Epithelial cell of esophagus (primary cell): ENCODE measurements around the gene KCNJ16.

ENCODE experiments used
- DNase-seq: peaks from one replicate; pipeline ENCODE4 v3.0.0; 2010; ENCODE audit warnings: low read depth
- H3K4me3 ChIP-seq: 2 replicates; pipeline ENCODE4 v1.5.1; 2011; ENCODE audit warnings: mild to moderate bottlenecking, low read length, control low read depth
- TF ChIP-seq, protein P1 (sequence below): IDR thresholded peaks from 2 replicates; pipeline ENCODE4 v1.5.1; 2011; ENCODE audit warnings: low read depth, mild to moderate bottlenecking, low read length, control low read depth, inconsistent platforms; ENCODE audit not compliant: insufficient read depth; ENCODE audit errors: missing control alignments

The KCNJ16 gene

DNA sequence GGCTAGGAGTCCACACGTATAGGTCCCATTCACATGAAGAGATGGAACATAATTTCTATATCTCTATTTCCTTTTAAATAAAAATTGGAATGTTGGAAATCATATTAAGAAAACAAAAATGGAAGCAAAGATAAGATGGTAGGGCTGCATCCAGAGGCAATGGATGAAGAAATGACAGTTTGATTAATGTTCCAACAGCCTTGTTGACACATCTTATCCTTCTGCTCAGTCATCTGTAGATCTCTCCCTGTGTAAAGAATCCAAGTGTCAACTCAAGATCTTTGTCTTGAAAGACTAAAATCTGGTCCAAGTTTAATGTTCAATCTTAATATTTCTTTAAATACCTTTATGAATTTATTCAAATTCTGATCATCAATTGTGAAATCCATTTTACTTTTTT, 86.5 kb downstream of the KCNJ16 start:
- TF ChIP-seq, protein P1, sequence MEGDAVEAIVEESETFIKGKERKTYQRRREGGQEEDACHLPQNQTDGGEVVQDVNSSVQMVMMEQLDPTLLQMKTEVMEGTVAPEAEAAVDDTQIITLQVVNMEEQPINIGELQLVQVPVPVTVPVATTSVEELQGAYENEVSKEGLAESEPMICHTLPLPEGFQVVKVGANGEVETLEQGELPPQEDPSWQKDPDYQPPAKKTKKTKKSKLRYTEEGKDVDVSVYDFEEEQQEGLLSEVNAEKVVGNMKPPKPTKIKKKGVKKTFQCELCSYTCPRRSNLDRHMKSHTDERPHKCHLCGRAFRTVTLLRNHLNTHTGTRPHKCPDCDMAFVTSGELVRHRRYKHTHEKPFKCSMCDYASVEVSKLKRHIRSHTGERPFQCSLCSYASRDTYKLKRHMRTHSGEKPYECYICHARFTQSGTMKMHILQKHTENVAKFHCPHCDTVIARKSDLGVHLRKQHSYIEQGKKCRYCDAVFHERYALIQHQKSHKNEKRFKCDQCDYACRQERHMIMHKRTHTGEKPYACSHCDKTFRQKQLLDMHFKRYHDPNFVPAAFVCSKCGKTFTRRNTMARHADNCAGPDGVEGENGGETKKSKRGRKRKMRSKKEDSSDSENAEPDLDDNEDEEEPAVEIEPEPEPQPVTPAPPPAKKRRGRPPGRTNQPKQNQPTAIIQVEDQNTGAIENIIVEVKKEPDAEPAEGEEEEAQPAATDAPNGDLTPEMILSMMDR: no peak
- no peak overlapping the region for H3K4me3 ChIP-seq
- no peak for DNase-seq

DNA sequence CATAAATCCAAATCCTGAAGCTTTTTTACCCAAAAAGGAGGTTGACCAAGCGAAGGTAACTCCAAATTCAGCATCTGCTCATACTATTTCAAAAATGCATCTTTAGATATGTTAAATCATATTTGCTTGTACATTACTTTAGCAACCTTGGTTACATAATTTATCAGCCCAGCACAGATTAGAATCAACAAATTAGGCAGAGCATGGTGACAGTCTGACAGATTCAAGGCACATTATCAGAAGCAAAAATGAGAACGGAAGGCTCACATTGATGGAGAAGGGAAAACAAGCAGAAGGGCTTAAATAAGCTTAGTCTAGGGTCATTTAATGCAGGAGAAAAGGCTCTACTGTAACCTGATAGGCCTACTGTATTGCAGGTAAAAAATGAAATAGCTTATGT, 90.4 kb downstream of the KCNJ16 start:
- TF ChIP-seq, protein P1: no peak
- no peak for DNase-seq
- no peak overlapping the region for H3K4me3 ChIP-seq

DNA sequence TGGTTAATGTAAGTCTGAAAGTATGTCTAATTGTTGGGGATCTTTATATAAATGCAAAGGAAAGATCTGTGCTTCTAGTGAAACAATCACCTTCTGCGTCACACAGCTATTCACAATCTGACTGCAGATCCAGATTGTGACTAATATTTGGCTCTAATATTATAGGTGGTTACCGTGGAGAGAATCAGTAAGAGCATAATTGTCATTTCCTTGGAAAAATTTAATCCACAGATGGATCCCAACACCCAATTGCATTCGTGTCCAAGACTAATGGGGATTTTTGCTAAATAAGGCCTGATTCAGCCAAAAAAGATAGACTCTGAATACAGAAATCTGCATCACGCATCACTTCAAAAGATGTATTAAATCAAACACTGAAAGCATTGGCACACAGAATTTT, 91.6 kb downstream of the KCNJ16 start:
- H3K4me3 ChIP-seq: no peak overlapping the region
- DNase-seq: no peak
- TF ChIP-seq, protein P1: no peak

DNA sequence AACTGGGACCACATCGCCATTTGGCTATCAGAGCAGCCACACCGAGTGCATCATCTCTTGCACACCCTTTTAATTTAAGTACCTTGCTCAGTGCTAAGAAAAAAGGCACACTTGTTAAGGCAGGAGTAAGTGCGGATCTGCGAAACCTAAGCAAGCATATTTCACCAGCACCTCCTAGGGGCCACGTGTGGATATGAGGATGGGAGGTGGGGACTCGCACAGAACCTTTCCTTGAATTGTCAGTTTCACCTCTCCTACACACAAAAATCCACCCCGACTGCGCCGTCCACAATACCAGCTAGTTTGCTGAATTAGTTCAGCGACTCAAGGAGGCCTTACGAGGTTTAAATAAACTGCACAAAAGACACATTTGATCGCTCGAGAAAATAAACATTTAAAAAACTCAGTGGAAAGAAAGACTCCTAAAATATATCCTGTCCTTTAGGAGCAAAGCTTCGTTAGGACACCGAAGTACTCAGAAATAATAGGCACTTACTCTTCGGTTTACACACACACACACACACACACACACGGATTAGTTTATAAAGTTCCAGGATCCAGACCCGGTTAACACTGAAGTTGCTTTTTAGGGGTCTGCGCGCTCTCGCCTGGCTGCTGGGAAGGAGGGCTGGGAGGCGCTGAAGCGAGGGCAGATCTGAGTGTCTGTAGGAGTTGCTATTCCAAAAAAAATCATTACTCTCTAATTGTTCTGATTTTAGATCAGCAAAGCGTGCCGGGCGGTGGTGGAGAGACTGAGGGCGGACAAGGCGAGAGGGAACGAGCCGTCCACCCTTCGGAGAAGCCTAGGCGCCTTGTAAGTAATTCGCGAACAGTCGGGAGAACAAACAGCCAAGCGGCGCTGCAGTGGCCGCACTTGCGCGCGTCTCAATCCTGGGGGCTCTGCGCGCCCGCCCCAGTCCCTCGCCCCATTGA, 93.3 kb downstream of the KCNJ16 start:
- TF ChIP-seq, protein P1: peak; percentile 91
- H3K4me3 ChIP-seq: peak overlapping the region; percentile 56
- peak; percentile 82 for DNase-seq

DNA sequence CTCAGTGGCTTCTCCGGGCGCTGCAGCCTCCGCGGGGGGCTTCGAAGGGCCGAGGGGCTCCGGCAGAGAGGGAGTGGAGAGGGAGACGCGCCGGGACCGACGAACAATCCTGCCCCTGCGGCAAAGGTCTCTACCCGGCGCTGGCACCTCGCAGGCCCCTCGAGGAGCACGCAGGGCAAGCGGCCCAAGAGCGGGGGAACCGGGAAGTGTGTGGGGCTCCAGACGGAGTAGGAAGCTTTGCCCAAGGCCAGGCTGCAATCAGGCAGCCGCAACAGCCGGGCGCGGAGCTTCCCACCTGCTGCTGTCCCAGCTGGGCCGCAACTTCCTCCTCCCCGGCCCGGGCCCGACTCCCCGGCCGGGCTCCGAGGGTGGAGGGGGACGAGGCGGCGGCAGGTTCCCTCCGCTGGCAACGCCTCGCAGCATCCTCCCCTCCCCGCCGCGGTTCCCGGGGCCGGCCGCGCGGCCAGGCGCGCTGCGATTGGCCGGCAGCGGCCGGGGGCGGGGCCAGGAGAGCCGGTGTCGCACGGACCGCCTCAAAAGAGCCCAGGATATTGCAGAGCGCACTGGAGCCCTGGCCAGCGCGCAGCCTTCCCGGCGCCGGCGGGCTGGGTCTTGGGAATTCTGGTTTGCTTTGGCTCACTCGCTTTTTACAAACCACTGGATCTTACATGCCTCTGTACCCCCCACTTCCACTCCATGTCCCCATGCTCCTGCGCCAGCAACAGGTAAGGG, 94.1 kb downstream of the KCNJ16 start, which contains the start of gene KCNJ2:
KCNJ2 (plus strand) TSS at position 556 of the 732 bp plus-strand sequence. CDS start 5,508 bp downstream, outside the sequence.
- peak within 1 kb of the TSS; percentile 57 for H3K4me3 ChIP-seq
- DNase-seq: peak; percentile 83
- TF ChIP-seq, protein P1: no peak

DNA sequence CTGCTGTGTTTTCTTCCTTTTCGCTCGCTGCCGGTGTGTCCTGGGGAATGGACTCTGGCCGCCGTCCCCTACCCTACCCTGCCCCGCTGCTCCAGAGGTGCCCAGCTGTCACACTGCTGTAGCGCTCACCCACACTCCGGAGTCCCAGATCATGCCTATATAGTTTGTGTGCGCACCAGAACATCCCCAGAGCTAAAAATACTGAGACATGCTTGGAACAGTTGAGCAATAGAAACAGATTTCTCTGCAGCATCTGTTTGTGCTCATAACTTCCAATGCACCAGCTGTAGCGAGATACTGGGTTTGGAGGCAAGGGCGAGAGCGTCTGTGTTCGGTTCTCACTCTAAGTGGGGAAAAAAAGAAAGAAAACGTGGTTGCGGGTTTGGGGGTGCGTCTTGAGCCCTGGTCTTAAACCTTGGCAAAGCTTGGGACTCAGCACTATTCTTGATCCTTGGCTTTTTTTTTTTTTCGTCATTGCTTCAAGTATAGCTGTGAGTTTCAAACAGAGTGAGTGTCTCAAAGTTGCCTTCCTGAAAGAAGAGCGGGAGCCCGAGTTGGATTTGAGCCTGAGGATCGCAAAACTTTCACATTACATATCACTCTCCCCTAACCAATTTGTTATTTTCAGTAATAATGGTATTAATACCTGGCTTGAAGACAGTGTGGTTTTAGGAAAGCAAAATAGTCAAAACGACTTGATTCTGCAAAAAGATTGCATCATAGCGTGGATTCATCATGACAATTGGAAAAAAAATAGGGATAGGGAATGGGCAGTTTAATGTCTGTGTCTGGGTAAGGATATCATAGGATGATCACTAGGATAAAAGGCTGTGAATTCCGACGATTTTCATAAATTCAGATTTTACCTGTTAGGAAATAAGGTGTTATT, 94.9 kb downstream of the KCNJ16 start:
- peak; percentile 21 for DNase-seq
- TF ChIP-seq, protein P1: no peak

More for the DNA sequence above, 94.9 kb downstream of the KCNJ16 start:
- peak overlapping the region; percentile 57 for H3K4me3 ChIP-seq
